IMR-90 (cell line): ENCODE measurements around the gene MYO1F. TPM values are rescaled to one million over a fixed set of nuclear protein-coding genes. Genes with fewer than 3 reads are reported as not detected.

Experiments used
- ATAC-seq: fragments of 200-7000 bp; cut with Tn5 transposase; 2 replicates; pipeline ENCODE4 v1.9.1; 2020; ENCODE audit warnings: low read depth, mild to moderate bottlenecking, moderate library complexity
- BruUV-seq: library from RNA; stranded (reverse); fragments of 400-500 nt; replicated peaks from 2 replicates; lab custom pipeline; 2021; lab: Mats Ljungman, UMichigan
- CTCF ChIA-PET: fragments of 300-600 bp; formaldehyde crosslinking; extraction: SDS; loops from one replicate; lab custom pipeline; 2021; ENCODE audit warnings: antibody characterized with exemption; lab: Yijun Ruan, JAX
- POLR2A ChIA-PET: fragments of 300-600 bp; sonication (Branson Sonifier 250); formaldehyde crosslinking; loops from one replicate; lab custom pipeline; 2022; ENCODE audit warnings: antibody characterized with exemption; ENCODE audit not compliant: unreplicated experiment; lab: Charles Lee
- DNase-seq: peaks from one replicate; pipeline ENCODE4 v3.0.0; 2013
- H2AFZ ChIP-seq: replicated peaks from 2 replicates; pipeline ENCODE3; 2013; ENCODE audit warnings: low read length, mild to moderate bottlenecking; ENCODE audit not compliant: poor library complexity
- H2AK5ac ChIP-seq: 2 replicates; pipeline ENCODE4 v1.6.1; 2013; ENCODE audit warnings: low read depth, low read length, inconsistent platforms
- H2AK9ac ChIP-seq: replicated peaks from 2 replicates; pipeline ENCODE3; 2013; ENCODE audit warnings: mild to moderate bottlenecking, low read depth, low read length, moderate library complexity; ENCODE audit not compliant: poor library complexity
- H2BK120ac ChIP-seq: 2 replicates; pipeline ENCODE4 v1.6.1; 2013; ENCODE audit warnings: low read depth, low read length, inconsistent platforms
- H2BK15ac ChIP-seq: 3 replicates; pipeline ENCODE4 v1.6.1; 2013; ENCODE audit warnings: low read depth, low read length, inconsistent platforms
- H2BK20ac ChIP-seq: 2 replicates; pipeline ENCODE4 v1.6.1; 2013; ENCODE audit warnings: low read depth, mild to moderate bottlenecking, inconsistent platforms, low read length, moderate library complexity
- H2BK5ac ChIP-seq: 2 replicates; pipeline ENCODE4 v1.6.1; 2013; ENCODE audit warnings: mild to moderate bottlenecking, low read depth, low read length, inconsistent platforms; ENCODE audit not compliant: poor library complexity, severe bottlenecking
- H3K14ac ChIP-seq: replicated peaks from 2 replicates; pipeline ENCODE4 v1.6.1; 2013; ENCODE audit warnings: low read depth, low read length, inconsistent platforms
- H3K18ac ChIP-seq: 2 replicates; pipeline ENCODE4 v1.6.1; 2013; ENCODE audit warnings: low read depth, low read length, control low read depth
- H3K23ac ChIP-seq: 2 replicates; pipeline ENCODE4 v1.6.1; 2013; ENCODE audit warnings: low read depth, low read length, inconsistent platforms
- H3K27ac ChIP-seq: 2 replicates; pipeline ENCODE4 v1.5.1; 2013; ENCODE audit warnings: mild to moderate bottlenecking, control low read depth, low read length; ENCODE audit not compliant: insufficient read depth
- H3K27me3 ChIP-seq: 2 replicates; pipeline ENCODE4 v1.6.1; 2013; ENCODE audit warnings: low read length; ENCODE audit not compliant: control insufficient read depth, insufficient read depth
- H3K36me3 ChIP-seq: 2 replicates; pipeline ENCODE4 v1.6.1; 2013; ENCODE audit warnings: low read length, mixed read lengths; ENCODE audit not compliant: control insufficient read depth, insufficient read depth
- H3K4ac ChIP-seq: 2 replicates; pipeline ENCODE4 v1.6.1; 2013; ENCODE audit warnings: low read depth, low read length, inconsistent platforms
- H3K4me1 ChIP-seq: 2 replicates; pipeline ENCODE4 v1.6.1; 2013; ENCODE audit warnings: low read length, mixed read lengths; ENCODE audit not compliant: control insufficient read depth, insufficient read depth
- H3K4me2 ChIP-seq: 2 replicates; pipeline ENCODE4 v1.6.1; 2013; ENCODE audit warnings: low read depth, mild to moderate bottlenecking, control low read depth, low read length, moderate library complexity
- H3K4me3 ChIP-seq: 2 replicates; pipeline ENCODE4 v1.5.1; 2013; ENCODE audit warnings: low read depth, mild to moderate bottlenecking, control low read depth, low read length, moderate library complexity; ENCODE audit not compliant: insufficient read depth
- H3K56ac ChIP-seq: 2 replicates; pipeline ENCODE4 v1.6.1; 2013; ENCODE audit warnings: low read length, inconsistent platforms; ENCODE audit not compliant: insufficient read depth; ENCODE audit errors: extremely low read depth
- H3K79me1 ChIP-seq, 2 experiments: 2 replicates each; pipeline ENCODE4 v1.6.1; 2013; ENCODE audit warnings: low read length in 2 of 2, inconsistent platforms in 1 of 2, low read depth in 1 of 2
- H3K9ac ChIP-seq: 2 replicates; pipeline ENCODE4 v1.6.1; 2013; ENCODE audit warnings: low read depth, low read length, control low read depth
- H3K9me1 ChIP-seq: 2 replicates; pipeline ENCODE4 v1.6.1; 2013; ENCODE audit warnings: low read length, inconsistent platforms; ENCODE audit not compliant: insufficient read depth
- H3K9me3 ChIP-seq: 2 replicates; pipeline ENCODE4 v1.6.1; 2013; ENCODE audit warnings: low read length; ENCODE audit not compliant: control insufficient read depth, insufficient read depth
- H4K20me1 ChIP-seq: 2 replicates; pipeline ENCODE4 v1.6.1; 2013; ENCODE audit warnings: low read length, inconsistent platforms; ENCODE audit not compliant: insufficient read depth
- H4K5ac ChIP-seq: 2 replicates; pipeline ENCODE4 v1.6.1; 2013; ENCODE audit warnings: mild to moderate bottlenecking, low read depth, low read length, control low read depth
- H4K8ac ChIP-seq, 2 experiments: 2 replicates each; pipeline ENCODE4 v1.6.1; 2013; ENCODE audit warnings: low read depth in 2 of 2, low read length in 2 of 2, control low read depth in 1 of 2, inconsistent platforms in 1 of 2
- H4K91ac ChIP-seq: 2 replicates; pipeline ENCODE4 v1.6.1; 2013; ENCODE audit warnings: low read depth, low read length, inconsistent platforms; ENCODE audit not compliant: insufficient read depth
- BHLHE40 ChIP-seq: fragments of 150-350 bp; IDR thresholded peaks from 2 replicates; pipeline ENCODE4 v1.6.1; 2016; ENCODE audit warnings: mild to moderate bottlenecking, low read depth, low read length
- CEBPB ChIP-seq: IDR thresholded peaks from 2 replicates; pipeline ENCODE4 v1.6.1; 2012; ENCODE audit warnings: low read depth, low read length, improper control_type of control experiment
- CHD1 ChIP-seq: IDR thresholded peaks from 2 replicates; pipeline ENCODE4 v1.6.1; 2012; ENCODE audit warnings: low read depth, low read length, improper control_type of control experiment
- FOS ChIP-seq: fragments of 150-350 bp; IDR thresholded peaks from 2 replicates; pipeline ENCODE4 v1.6.1; 2016; ENCODE audit warnings: low read depth, low read length
- MAFK ChIP-seq: IDR thresholded peaks from 2 replicates; pipeline ENCODE4 v1.6.1; 2012; ENCODE audit warnings: low read depth, low read length, improper control_type of control experiment
- MAZ ChIP-seq: IDR thresholded peaks from 2 replicates; pipeline ENCODE4 v1.6.1; 2012; ENCODE audit warnings: low read depth, mild to moderate bottlenecking, low read length, improper control_type of control experiment, moderate library complexity, borderline replicate concordance
- MXI1 ChIP-seq: IDR thresholded peaks from 2 replicates; pipeline ENCODE4 v1.6.1; 2012; ENCODE audit warnings: low read depth, mild to moderate bottlenecking, low read length, moderate library complexity, borderline replicate concordance
- NFE2L2 ChIP-seq: fragments of 150-350 bp; IDR thresholded peaks from 2 replicates; pipeline ENCODE4 v1.6.1; 2016; ENCODE audit warnings: low read depth, mild to moderate bottlenecking, low read length
- POLR2A ChIP-seq: IDR thresholded peaks from 2 replicates; pipeline ENCODE4 v1.6.1; 2012; ENCODE audit warnings: mild to moderate bottlenecking, low read depth, low read length
- RAD21 ChIP-seq: IDR thresholded peaks from 2 replicates; pipeline ENCODE4 v1.6.1; 2012; ENCODE audit warnings: low read length, improper control_type of control experiment
- RCOR1 ChIP-seq: IDR thresholded peaks from 2 replicates; pipeline ENCODE4 v1.6.1; 2012; ENCODE audit warnings: mild to moderate bottlenecking, low read length, improper control_type of control experiment; ENCODE audit not compliant: insufficient replicate concordance
- RFX5 ChIP-seq: IDR thresholded peaks from 2 replicates; pipeline ENCODE4 v1.8.0; 2012; ENCODE audit warnings: low read depth, mild to moderate bottlenecking, low read length, moderate library complexity
- SMC3 ChIP-seq: fragments of 150-350 bp; IDR thresholded peaks from 2 replicates; pipeline ENCODE4 v1.6.1; 2016; ENCODE audit warnings: low read depth, mild to moderate bottlenecking, antibody characterized with exemption, low read length, moderate library complexity
- WGBS, 2 experiments: methylation state at CpG; one replicate each; pipeline versions ENCODE4 v1.1.5 to v1.1.7; 2013; ENCODE audit warnings: missing lambda C conversion rate in 2 of 2; ENCODE audit not compliant: insufficient read length in 1 of 2; ENCODE audit errors: extremely low coverage in 2 of 2; 5-methylcytosine and 5-hydroxymethylcytosine counted together
- dilution Hi-C: fragments of 300-500 bp; cut with HindIII; formaldehyde crosslinking; loops from one replicate; pipeline ENCODE4 v1.14.3; 2018; ENCODE audit warnings: low sequenced_read_pairs; ENCODE audit not compliant: unreplicated experiment
- in situ Hi-C: fragments of 300-500 bp; cut with MboI; formaldehyde crosslinking; loops from 3 replicates; pipeline ENCODE4 v1.14.3; 2019; ENCODE audit warnings: low sequenced_read_pairs, inconsistent platforms, mixed read lengths
- intact Hi-C: fragments of 100-400 bp; cut with micrococcal nuclease; formaldehyde crosslinking; loops from 2 replicates; pipeline ENCODE4 v1.10.0; 2022
- polyA plus RNA-seq, 3 experiments: library from polyadenylated mRNA; depleted of rRNA; stranded (reverse); fragments of >200 nt; gene quantifications; 2 replicates each; pipeline ENCODE4 v1.2.3, GENCODE V29; 2012; ENCODE audit warnings: low replicate concordance in 1 of 3
- total RNA-seq: library from RNA; depleted of rRNA; stranded (reverse); fragments of >200 nt; gene quantifications from 2 replicates; pipeline ENCODE4 v1.2.3, GENCODE V29; 2012
- TF ChIP-seq, protein P1 (sequence below): fragments of 150-350 bp; IDR thresholded peaks from 2 replicates; pipeline ENCODE4 v1.6.1; 2017; ENCODE audit warnings: mild to moderate bottlenecking, antibody characterized with exemption, low read length, low read depth
- TF ChIP-seq, protein P2 (sequence below): fragments of 150-350 bp; IDR thresholded peaks from 2 replicates; pipeline ENCODE4 v1.6.1; 2016; ENCODE audit warnings: low read depth, mild to moderate bottlenecking, low read length, moderate library complexity, borderline replicate concordance

Gene MYO1F
- total and polyA plus RNA-seq, 2 of the 4 experiments (the other 2 are of a cell fraction), result 0.14 to 0.18 TPM

DNA sequence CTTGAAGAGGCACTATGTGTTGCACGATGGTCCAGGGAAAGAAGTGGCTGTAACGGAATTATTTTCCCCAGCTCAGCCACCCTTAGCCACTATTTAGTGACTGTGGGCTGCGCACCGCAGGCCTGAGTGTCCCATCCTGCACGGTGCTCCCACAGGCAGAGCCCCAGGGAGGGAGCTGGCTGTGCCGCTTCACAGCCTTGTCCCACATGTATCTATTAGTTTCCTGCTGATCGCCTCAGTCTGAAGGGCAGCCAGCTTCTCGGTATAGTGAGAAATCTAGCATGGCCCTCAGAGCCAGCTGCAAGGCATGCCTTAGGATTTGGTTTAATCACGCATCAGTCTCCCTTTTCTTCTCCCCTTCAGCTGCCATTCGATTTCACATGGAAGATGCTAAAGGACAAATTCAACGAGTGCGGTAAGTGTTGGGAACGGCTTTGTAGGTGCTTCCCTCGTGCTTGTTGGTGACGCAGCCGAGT is 90.5 kb downstream of the MYO1F start:
- H3K23ac ChIP-seq, result no peak overlapping the region
- H2AFZ ChIP-seq, result no peak overlapping the region
- intact Hi-C loops, result no loop called here
- no peak overlapping the region for H2BK15ac ChIP-seq
- no peak overlapping the region for H3K4me3 ChIP-seq
- ChIA-PET POLR2A (no interaction called here), CTCF (no interaction called here)
- H3K27ac ChIP-seq, result no peak overlapping the region
- H4K20me1 ChIP-seq, result peaks cover 53% of the 10 kb centered on the region
- dilution Hi-C loops, result no loop called here
- no peak overlapping the region for H3K14ac ChIP-seq
- no peak overlapping the region for H2AK5ac ChIP-seq
- H3K56ac ChIP-seq, result no peak overlapping the region
- no peak overlapping the region for H4K8ac ChIP-seq
- no peak overlapping the region for H3K4me2 ChIP-seq
- no peaks in the 10 kb centered on the region for H3K4me1 ChIP-seq
- H3K79me1 ChIP-seq, result peaks cover 9 to 65% of the 10 kb centered on the region in 2 experiments
- no peaks in the 10 kb centered on the region for H3K27me3 ChIP-seq
- H3K9me3 ChIP-seq, result no peaks in the 10 kb centered on the region
- no peak overlapping the region for H3K9ac ChIP-seq
- no peak overlapping the region for H3K4ac ChIP-seq
- BruUV-seq, result no TSS peak
- peaks cover 77% of the 10 kb centered on the region for H3K36me3 ChIP-seq
- H2AK9ac ChIP-seq, result no peak overlapping the region
- WGBS, 2 experiments, result 94% methylated on average over 8 of the region's 16 CpGs; no CpG with 5 or more reads in 1 of the 2 experiments
- no peak overlapping the region for H2BK5ac ChIP-seq
- in situ Hi-C loops, result no loop called here
- H2BK120ac ChIP-seq, result no peak overlapping the region
- TF ChIP-seq, protein P1, sequence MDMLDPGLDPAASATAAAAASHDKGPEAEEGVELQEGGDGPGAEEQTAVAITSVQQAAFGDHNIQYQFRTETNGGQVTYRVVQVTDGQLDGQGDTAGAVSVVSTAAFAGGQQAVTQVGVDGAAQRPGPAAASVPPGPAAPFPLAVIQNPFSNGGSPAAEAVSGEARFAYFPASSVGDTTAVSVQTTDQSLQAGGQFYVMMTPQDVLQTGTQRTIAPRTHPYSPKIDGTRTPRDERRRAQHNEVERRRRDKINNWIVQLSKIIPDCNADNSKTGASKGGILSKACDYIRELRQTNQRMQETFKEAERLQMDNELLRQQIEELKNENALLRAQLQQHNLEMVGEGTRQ, result no peak
- no peak for TF ChIP-seq RCOR1
- no peak for TF ChIP-seq NFE2L2
- TF ChIP-seq RAD21, result no peak
- no peak for TF ChIP-seq MXI1
- TF ChIP-seq, protein P2, sequence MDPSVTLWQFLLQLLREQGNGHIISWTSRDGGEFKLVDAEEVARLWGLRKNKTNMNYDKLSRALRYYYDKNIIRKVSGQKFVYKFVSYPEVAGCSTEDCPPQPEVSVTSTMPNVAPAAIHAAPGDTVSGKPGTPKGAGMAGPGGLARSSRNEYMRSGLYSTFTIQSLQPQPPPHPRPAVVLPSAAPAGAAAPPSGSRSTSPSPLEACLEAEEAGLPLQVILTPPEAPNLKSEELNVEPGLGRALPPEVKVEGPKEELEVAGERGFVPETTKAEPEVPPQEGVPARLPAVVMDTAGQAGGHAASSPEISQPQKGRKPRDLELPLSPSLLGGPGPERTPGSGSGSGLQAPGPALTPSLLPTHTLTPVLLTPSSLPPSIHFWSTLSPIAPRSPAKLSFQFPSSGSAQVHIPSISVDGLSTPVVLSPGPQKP, result no peak
- TF ChIP-seq CHD1, result no peak
- TF ChIP-seq MAFK, result no peak
- TF ChIP-seq BHLHE40, result no peak
- TF ChIP-seq SMC3, result no peak
- TF ChIP-seq MAZ, result no peak
- no peak for TF ChIP-seq RFX5
- no peak for TF ChIP-seq CEBPB
- no peak for TF ChIP-seq POLR2A
- TF ChIP-seq FOS, result no peak
- H3K18ac ChIP-seq, result no peak overlapping the region
- H3K9me1 ChIP-seq, result peaks cover 4% of the 10 kb centered on the region; the same call in 1 of the 2 replicates
- no peak for ATAC-seq
- H4K5ac ChIP-seq, result no peak overlapping the region
- H4K91ac ChIP-seq, result no peak overlapping the region
- no peak overlapping the region for H2BK20ac ChIP-seq
- no peak for DNase-seq
